Measurements from ENCODE around the gene KRTAP5-7.
"Not testable (repeated sequence)": the region's sequence is repeated elsewhere in the genome, so short reads cannot be mapped to it uniquely, and the experiment has no call there.

KRTAP5-7 gene, protein sequence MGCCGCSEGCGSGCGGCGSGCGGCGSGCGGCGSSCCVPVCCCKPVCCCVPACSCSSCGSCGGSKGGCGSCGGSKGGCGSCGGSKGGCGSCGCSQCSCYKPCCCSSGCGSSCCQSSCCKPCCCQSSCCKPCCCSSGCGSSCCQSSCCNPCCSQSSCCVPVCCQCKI

GRCh38 chr11:71526796-71527575 is at the start of gene KRTAP5-7:
Gene KRTAP5-7, plus strand, starts transcription at chr11:71527267. Its CDS starts 34 bp downstream, at chr11:71527301.
- H4K20me1 ChIP-seq (ENCODE audit: insufficient read depth, low read length, poor library complexity, severe bottlenecking); H3K9me2 ChIP-seq (replicated peaks; ENCODE audit: low read depth, low read length); H3K27me3 ChIP-seq (ENCODE audit: insufficient read depth, low read length, poor library complexity, severe bottlenecking); H3K36me3 ChIP-seq (ENCODE audit: insufficient read depth, low read length); H3F3A ChIP-seq (ENCODE audit: low read depth); H3K4me2 ChIP-seq (ENCODE audit: low read depth, low read length, poor library complexity, severe bottlenecking); H3K9me3 ChIP-seq (ENCODE audit: insufficient read depth, low read depth, low read length); H3K4me1 ChIP-seq (ENCODE audit: insufficient read depth, low read length, poor library complexity, severe bottlenecking); H3K9ac ChIP-seq (ENCODE audit: low read depth, low read length, poor library complexity, severe bottlenecking); H3K4me3 ChIP-seq (ENCODE audit: low read length, poor library complexity, severe bottlenecking); H3K79me2 ChIP-seq (ENCODE audit: insufficient read depth, low read length); H2AFZ ChIP-seq (ENCODE audit: low read length): not testable (repeated sequence)

DNA sequence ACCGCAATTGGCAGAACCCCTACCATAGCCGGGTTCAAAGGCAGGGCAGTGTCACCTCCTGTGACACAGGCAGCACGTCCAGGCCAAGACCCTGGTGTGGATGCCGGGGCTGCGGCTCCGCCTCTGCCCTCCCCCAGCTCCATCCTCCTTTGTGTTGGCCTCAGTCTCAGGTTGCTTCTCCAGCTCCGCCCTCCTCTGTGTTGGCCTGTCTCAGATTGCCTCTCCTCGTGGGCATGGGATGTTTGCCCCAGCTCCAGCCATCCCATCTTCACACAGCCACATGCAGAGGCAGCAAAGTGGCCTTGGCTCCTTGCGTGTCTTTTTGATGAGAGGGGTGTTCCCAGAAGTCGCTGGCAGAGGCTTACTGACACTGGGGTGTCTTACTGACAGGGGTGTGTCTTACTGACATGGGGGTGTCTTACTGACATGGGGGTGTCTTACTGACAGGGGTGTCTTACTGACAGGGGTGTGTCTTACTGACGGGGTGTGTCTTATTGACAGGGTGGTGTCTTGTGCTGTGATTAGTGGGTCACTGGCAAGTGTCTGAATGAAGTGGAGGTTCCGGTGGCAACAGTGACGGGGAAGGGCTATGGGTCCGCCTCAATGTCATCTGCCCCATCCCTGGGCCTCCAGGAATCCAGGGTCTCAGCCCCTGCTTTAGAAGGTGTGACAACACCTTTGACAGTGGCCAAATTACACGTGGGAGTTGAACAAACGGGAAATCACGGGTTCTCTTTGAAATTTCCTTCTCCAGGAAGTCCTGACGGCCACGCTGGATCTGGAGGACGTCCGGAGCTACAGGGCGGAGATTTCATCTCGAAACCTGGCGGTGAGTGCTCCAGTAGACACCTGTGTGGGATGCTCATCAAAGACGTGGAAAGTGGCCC is 49.2 kb upstream of the KRTAP5-7 start:
- peaks cover 77% of the 10 kb centered on the region; the same call in 1 of the 2 replicates for H3K36me3 ChIP-seq (ENCODE audit: insufficient read depth, low read length)
- TF ChIP-seq EZH2phosphoT487 (IDR thresholded peaks at IDR 0.05; ENCODE audit: borderline replicate concordance) (no peak), CTCF (conservative IDR thresholded peaks at IDR 0.05; ENCODE audit: low read length) (no peak)
- no peak overlapping the region for H3K4me3 ChIP-seq (ENCODE audit: low read length, poor library complexity, severe bottlenecking)
- H3K9ac ChIP-seq (ENCODE audit: low read depth, low read length, poor library complexity, severe bottlenecking): no peak overlapping the region
- H3F3A ChIP-seq (ENCODE audit: low read depth): no peaks in the 10 kb centered on the region
- H3K9me3 ChIP-seq (ENCODE audit: insufficient read depth, low read depth, low read length): no peaks in the 10 kb centered on the region
- H4K20me1 ChIP-seq (ENCODE audit: insufficient read depth, low read length, poor library complexity, severe bottlenecking): no peaks in the 10 kb centered on the region
- no peak overlapping the region for H3K4me2 ChIP-seq (ENCODE audit: low read depth, low read length, poor library complexity, severe bottlenecking)
- H3K79me2 ChIP-seq (ENCODE audit: insufficient read depth, low read length): no peaks in the 10 kb centered on the region
- H2AFZ ChIP-seq (ENCODE audit: low read length): no peak overlapping the region
- peaks cover under 1% of the 10 kb centered on the region for H3K4me1 ChIP-seq (ENCODE audit: insufficient read depth, low read length, poor library complexity, severe bottlenecking)
- no peaks in the 10 kb centered on the region for H3K9me2 ChIP-seq (replicated peaks; ENCODE audit: low read depth, low read length)
- H3K27me3 ChIP-seq (ENCODE audit: insufficient read depth, low read length, poor library complexity, severe bottlenecking): no peaks in the 10 kb centered on the region

DNA sequence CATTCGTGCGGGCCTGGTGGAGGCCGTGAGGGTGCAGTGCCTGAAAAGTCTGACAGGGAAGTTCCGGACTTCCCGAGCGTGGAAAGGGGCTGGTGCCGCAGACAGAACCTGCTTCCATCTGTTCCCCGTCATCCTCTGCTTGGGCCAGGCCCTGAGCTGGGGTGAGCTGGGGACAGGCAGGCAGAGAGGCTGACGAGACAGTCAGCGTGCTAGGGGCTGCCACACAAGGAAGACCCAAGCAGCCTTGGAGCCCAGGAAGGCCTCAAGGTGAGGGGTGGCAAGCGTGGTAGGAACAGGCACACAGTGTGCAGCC is 48.6 kb upstream of the KRTAP5-7 start:
- H3K36me3 ChIP-seq (ENCODE audit: insufficient read depth, low read length): peaks cover 77% of the 10 kb centered on the region; the same call in 1 of the 2 replicates
- no peaks in the 10 kb centered on the region for H3K27me3 ChIP-seq (ENCODE audit: insufficient read depth, low read length, poor library complexity, severe bottlenecking)
- no peaks in the 10 kb centered on the region for H3K4me1 ChIP-seq (ENCODE audit: insufficient read depth, low read length, poor library complexity, severe bottlenecking)
- H3K79me2 ChIP-seq (ENCODE audit: insufficient read depth, low read length): no peaks in the 10 kb centered on the region
- no peaks in the 10 kb centered on the region for H4K20me1 ChIP-seq (ENCODE audit: insufficient read depth, low read length, poor library complexity, severe bottlenecking)
- H3K4me3 ChIP-seq (ENCODE audit: low read length, poor library complexity, severe bottlenecking): no peak overlapping the region
- TF ChIP-seq CTCF (conservative IDR thresholded peaks at IDR 0.05; ENCODE audit: low read length) (no peak), EZH2phosphoT487 (IDR thresholded peaks at IDR 0.05; ENCODE audit: borderline replicate concordance) (no peak)
- H2AFZ ChIP-seq (ENCODE audit: low read length): no peak overlapping the region
- no peaks in the 10 kb centered on the region for H3K9me2 ChIP-seq (replicated peaks; ENCODE audit: low read depth, low read length)
- no peaks in the 10 kb centered on the region for H3K9me3 ChIP-seq (ENCODE audit: insufficient read depth, low read depth, low read length)
- H3K9ac ChIP-seq (ENCODE audit: low read depth, low read length, poor library complexity, severe bottlenecking): no peak overlapping the region
- no peaks in the 10 kb centered on the region for H3F3A ChIP-seq (ENCODE audit: low read depth)
- no peak overlapping the region for H3K4me2 ChIP-seq (ENCODE audit: low read depth, low read length, poor library complexity, severe bottlenecking)
